SK-N-SH treated with all-trans-retinoic acid at 6 μM for 48 hours (cell line): ENCODE data around the gene UGT1A8.
"Not testable (repeated sequence)": the region's sequence is repeated elsewhere in the genome, so short reads cannot be mapped to it uniquely, and the experiment has no call there.

Experiments used
- ATAC-seq: fragments of 200-7000 bp; cut with Tn5 transposase; 3 replicates; pipeline ENCODE4 v1.9.1; 2020; ENCODE audit warnings: mild to moderate bottlenecking, moderate library complexity
- ARNTL ChIP-seq: fragments of 450-650 bp; formaldehyde crosslinking; IDR thresholded peaks from 2 replicates; pipeline ENCODE4 v1.5.0; 2020; ENCODE audit warnings: low read depth, mild to moderate bottlenecking, moderate library complexity, borderline replicate concordance
- BACH2 ChIP-seq: fragments of 250-450 bp; sonication (Bioruptor Pico); IDR thresholded peaks from 2 replicates; pipeline ENCODE4 v1.9.0; 2021; ENCODE audit warnings: mild to moderate bottlenecking, borderline replicate concordance
- CSDC2 ChIP-seq: fragments of 250-450 bp; sonication (Bioruptor Pico); IDR thresholded peaks from 2 replicates; pipeline ENCODE4 v1.5.0; 2020; ENCODE audit warnings: mild to moderate bottlenecking, moderate library complexity
- CSRNP3 ChIP-seq: fragments of 250-450 bp; sonication (Bioruptor Pico); IDR thresholded peaks from 2 replicates; pipeline ENCODE4 v1.5.1; 2021; ENCODE audit warnings: mild to moderate bottlenecking, moderate library complexity
- ESRRG ChIP-seq: fragments of 250-450 bp; sonication (Bioruptor Pico); IDR thresholded peaks from 2 replicates; pipeline ENCODE4 v1.6.1; 2021; ENCODE audit warnings: mild to moderate bottlenecking
- GLIS3 ChIP-seq: fragments of 250-450 bp; sonication (Bioruptor Pico); IDR thresholded peaks from 2 replicates; pipeline ENCODE4 v1.5.0; 2020; ENCODE audit warnings: mild to moderate bottlenecking, moderate library complexity
- ISL1 ChIP-seq: fragments of 250-450 bp; sonication (Bioruptor Pico); IDR thresholded peaks from 2 replicates; pipeline ENCODE4 v2.1.2; 2022; ENCODE audit warnings: mild to moderate bottlenecking, moderate library complexity
- OSR1 ChIP-seq: fragments of 250-450 bp; sonication (Bioruptor Pico); IDR thresholded peaks from 2 replicates; pipeline ENCODE4 v1.8.0; 2022; ENCODE audit warnings: moderate library complexity, mild to moderate bottlenecking, inconsistent platforms
- PATZ1 ChIP-seq: fragments of 250-450 bp; sonication (Bioruptor Pico); IDR thresholded peaks from 2 replicates; pipeline ENCODE4 v1.8.0; 2020; ENCODE audit warnings: mild to moderate bottlenecking, moderate library complexity, borderline replicate concordance
- PPARA ChIP-seq: fragments of 250-450 bp; sonication (Bioruptor Pico); IDR thresholded peaks from 2 replicates; pipeline ENCODE4 v1.5.0; 2020; ENCODE audit warnings: mild to moderate bottlenecking, borderline replicate concordance
- RARB ChIP-seq: fragments of 250-450 bp; sonication (Bioruptor Pico); IDR thresholded peaks from 2 replicates; pipeline ENCODE4 v1.8.0; 2021; ENCODE audit warnings: mild to moderate bottlenecking, moderate library complexity
- SNAI2 ChIP-seq: fragments of 250-450 bp; sonication (Bioruptor Pico); IDR thresholded peaks from 2 replicates; pipeline ENCODE4 v1.5.0; 2020; ENCODE audit warnings: mild to moderate bottlenecking, moderate library complexity
- TCF4 ChIP-seq: fragments of 250-450 bp; sonication (Bioruptor Pico); IDR thresholded peaks from 2 replicates; pipeline ENCODE4 v1.8.0; 2021; ENCODE audit warnings: mild to moderate bottlenecking, moderate library complexity, borderline replicate concordance
- TSHZ2 ChIP-seq: fragments of 250-450 bp; sonication (Bioruptor Pico); IDR thresholded peaks from 2 replicates; pipeline ENCODE4 v1.5.0; 2020; ENCODE audit warnings: mild to moderate bottlenecking, moderate library complexity
- ZC3H10 ChIP-seq: fragments of 250-450 bp; sonication (Bioruptor Pico); IDR thresholded peaks from 2 replicates; pipeline ENCODE4 v1.5.1; 2021; ENCODE audit warnings: mild to moderate bottlenecking, moderate library complexity
- ZFP3 ChIP-seq: fragments of 250-450 bp; sonication (Bioruptor Pico); IDR thresholded peaks from 2 replicates; pipeline ENCODE4 v1.5.0; 2020; ENCODE audit warnings: mild to moderate bottlenecking, moderate library complexity
- ZFP30 ChIP-seq: fragments of 450-650 bp; formaldehyde crosslinking; IDR thresholded peaks from 2 replicates; pipeline ENCODE4 v1.5.0; 2022; ENCODE audit warnings: mild to moderate bottlenecking, moderate library complexity
- ZNF565 ChIP-seq: fragments of 450-650 bp; formaldehyde crosslinking; conservative IDR thresholded peaks from 2 replicates; pipeline ENCODE4 v1.5.0; 2020; ENCODE audit warnings: low read depth, mild to moderate bottlenecking, moderate library complexity
- ZNF70 ChIP-seq: fragments of 450-650 bp; formaldehyde crosslinking; IDR thresholded peaks from 2 replicates; pipeline ENCODE4 v1.5.0; 2020; ENCODE audit warnings: mild to moderate bottlenecking, moderate library complexity
- ZNF8 ChIP-seq: fragments of 450-650 bp; formaldehyde crosslinking; IDR thresholded peaks from 2 replicates; pipeline ENCODE4 v1.5.0; 2020; ENCODE audit warnings: mild to moderate bottlenecking, moderate library complexity

UGT1A8 gene

GRCh38 chr2:233617476-233617875 lies at the start of gene UGT1A8:
Gene UGT1A8 (plus strand): TSS chr2:233617633. CDS start chr2:233617708, 75 bp downstream.
- ATAC-seq: not testable (repeated sequence)

GRCh38 chr2:233571001-233571400 lies 46.4 kb upstream of the UGT1A8 start:
- ATAC-seq: no peak
- no peak for TF ChIP-seq PPARA (CRISPR knock-in tag)
- TF ChIP-seq, all 23 proteins: peak for 0

- TF ChIP-seq RARB (CRISPR knock-in tag) (no peak), BACH2 (no peak), ZC3H10 (CRISPR knock-in tag) (no peak), TSHZ2 (no peak), ISL1 (CRISPR knock-in tag) (no peak), ZFP30 (CRISPR knock-in tag) (no peak)
- no peak for ATAC-seq
Measured at GRCh38 chr2:233571462-233571861, 46.0 kb upstream of the UGT1A8 start.

- no peak for ATAC-seq
- TF ChIP-seq ZFP30 (CRISPR knock-in tag) (no peak), GLIS3 (CRISPR knock-in tag) (no peak), ESRRG (CRISPR knock-in tag) (no peak), PATZ1 (no peak), OSR1 (no peak), ZNF565 (CRISPR knock-in tag) (no peak), BACH2 (no peak), SNAI2 (CRISPR knock-in tag) (no peak), CSDC2 (CRISPR knock-in tag) (no peak), TSHZ2 (no peak), ISL1 (CRISPR knock-in tag) (no peak), ZNF70 (CRISPR knock-in tag) (no peak), CSRNP3 (no peak), ZFP3 (CRISPR knock-in tag) (no peak), ZNF8 (CRISPR knock-in tag) (no peak), TCF4 (CRISPR knock-in tag) (no peak), PPARA (CRISPR knock-in tag) (no peak), ARNTL (no peak)
Measured at GRCh38 chr2:233572468-233572867, 45.0 kb upstream of the UGT1A8 start.

GRCh38 chr2:233577341-233577740 lies 40.1 kb upstream of the UGT1A8 start:
- ATAC-seq: not testable (repeated sequence)

- ATAC-seq: not testable (repeated sequence)
Measured at GRCh38 chr2:233583217-233583965, 34.0 kb upstream of the UGT1A8 start.
